Activated CD8-positive, alpha-beta memory T cell treated with anti-CD3 and anti-CD28 coated beads for 36 hours (primary cell): ENCODE data around the gene DNAH1. TPM values are rescaled to one million over a fixed set of nuclear protein-coding genes. Genes with fewer than 3 reads are reported as not detected.

Experiments
- CTCF ChIA-PET: fragments of 350-600 bp; sonication (Branson Sonifier 250); formaldehyde crosslinking; loops from one replicate; lab custom pipeline; 2021; ENCODE audit warnings: antibody characterized with exemption; lab: Charles Lee
- POLR2A ChIA-PET: fragments of 350-600 bp; sonication (Branson Sonifier 250); formaldehyde crosslinking; loops from one replicate; lab custom pipeline; 2021; ENCODE audit warnings: antibody characterized with exemption; lab: Charles Lee
- total RNA-seq, 2 experiments: library from RNA; stranded (reverse); gene quantifications; one replicate each; pipeline ENCODE4 v1.2.3, GENCODE V29; 2021

DNAH1 gene
- total RNA-seq, 2 experiments from 2014 or later: 4.4 to 4.5 TPM

DNA sequence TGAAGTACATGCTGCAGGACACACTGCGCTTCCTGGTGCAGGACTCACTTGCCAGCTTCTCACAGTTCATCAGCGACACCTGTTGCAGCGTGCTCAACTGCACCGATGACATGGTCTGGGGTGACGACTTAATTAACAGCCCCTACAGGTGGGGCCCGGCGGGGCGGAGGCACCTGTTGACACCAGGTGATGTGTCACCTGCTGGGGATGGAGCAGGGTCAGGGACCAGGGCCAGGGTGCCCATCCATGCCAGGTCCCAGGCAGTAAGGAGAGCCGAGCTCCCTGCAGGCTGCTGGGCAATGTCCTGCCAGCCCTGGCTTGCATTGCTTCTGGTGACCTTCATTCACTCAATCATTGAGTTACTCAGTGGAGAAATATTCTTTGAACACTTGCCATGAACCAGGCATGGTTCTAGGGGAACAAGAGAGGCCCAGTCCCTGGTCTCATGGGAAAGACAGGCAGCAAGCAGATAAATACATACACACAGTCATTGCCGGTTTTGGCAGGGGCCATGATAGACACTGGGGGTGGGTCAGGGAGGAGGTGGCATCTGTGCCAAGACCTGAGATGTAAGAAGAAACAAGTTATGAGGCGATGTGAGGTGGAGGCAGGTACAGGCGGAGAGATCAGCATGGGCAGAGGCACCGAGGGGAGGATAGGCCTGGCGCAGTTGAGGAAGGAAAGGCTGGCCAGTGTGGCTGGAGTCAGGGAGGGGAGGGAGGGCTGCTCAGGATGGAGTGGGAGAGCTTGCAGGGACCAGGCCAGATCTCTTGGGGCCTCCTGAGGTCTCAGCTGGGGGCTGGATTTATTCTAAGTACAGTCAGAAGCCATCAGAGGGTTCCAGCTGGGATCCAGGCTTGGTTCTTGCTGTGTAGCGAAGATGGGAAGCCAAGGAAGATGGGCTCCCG is 30.8 kb downstream of the DNAH1 start:
- POLR2A ChIA-PET: no interaction called here
- CTCF ChIA-PET: no interaction called here

DNA sequence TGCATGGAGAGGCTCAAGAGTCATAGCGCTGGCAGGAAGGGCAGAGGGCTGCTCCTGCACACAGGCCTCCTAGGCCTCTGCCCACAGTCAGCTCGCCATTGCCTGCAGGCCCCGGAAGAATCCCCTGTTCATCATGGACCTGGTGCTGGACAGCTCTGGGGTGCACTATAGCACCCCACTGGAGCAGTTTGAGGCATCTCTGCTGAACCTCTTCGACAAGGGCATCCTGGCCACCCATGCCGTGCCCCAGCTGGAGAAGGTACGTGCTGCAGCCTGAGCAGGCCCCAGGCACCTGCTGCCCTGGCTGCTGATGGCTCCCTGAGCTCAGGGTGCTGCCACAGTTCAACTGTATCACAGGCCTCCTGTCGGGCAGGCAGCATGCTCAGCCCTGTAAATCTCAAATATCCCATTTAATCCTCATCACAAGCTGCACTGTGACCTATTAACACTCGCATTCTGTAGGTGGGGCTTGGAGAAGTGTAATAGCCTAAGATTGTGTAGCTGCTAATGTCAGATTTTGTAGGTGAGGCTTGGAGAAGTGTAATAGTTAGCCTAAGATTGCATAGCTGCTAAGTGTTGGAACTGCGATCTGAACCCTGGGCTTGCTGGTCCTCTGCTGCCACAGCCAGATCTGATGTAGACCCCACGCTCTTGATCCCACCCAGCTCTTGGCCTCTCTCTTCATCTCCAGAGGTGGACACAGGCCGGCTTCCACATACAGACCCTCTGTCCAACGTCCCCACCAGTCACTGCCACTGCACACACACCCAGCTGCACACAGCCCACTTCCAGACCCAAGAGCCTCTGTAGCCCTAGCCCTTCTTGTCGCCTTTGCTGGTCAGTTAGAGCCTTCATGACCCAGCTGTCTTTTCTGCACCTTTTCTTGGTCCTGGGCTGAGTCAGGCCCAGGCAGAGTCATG is 31.9 kb downstream of the DNAH1 start:
- POLR2A ChIA-PET: no interaction called here

DNA sequence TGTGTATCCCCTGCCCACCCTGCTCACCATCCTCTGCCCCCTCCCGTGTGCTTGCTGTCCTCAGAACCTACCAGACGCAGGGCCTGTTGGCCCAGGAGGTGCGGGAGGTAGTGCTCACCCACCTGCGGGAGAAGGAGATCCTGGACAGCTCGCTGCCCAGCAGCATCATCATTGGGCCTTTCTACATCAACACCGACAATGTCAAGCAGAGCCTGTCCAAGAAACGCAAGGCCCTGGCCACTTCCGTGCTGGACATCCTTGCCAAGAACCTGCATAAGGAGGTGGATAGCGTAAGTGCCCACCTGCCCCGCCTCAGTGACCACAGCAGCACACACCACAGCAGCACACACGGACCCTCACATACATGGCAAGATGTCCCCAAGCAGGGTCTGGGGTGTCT is 33.0 kb downstream of the DNAH1 start:
- POLR2A ChIA-PET: no interaction called here
- CTCF ChIA-PET: no interaction called here

More for the DNA sequence above, 31.9 kb downstream of the DNAH1 start:
- CTCF ChIA-PET: no interaction called here

DNA sequence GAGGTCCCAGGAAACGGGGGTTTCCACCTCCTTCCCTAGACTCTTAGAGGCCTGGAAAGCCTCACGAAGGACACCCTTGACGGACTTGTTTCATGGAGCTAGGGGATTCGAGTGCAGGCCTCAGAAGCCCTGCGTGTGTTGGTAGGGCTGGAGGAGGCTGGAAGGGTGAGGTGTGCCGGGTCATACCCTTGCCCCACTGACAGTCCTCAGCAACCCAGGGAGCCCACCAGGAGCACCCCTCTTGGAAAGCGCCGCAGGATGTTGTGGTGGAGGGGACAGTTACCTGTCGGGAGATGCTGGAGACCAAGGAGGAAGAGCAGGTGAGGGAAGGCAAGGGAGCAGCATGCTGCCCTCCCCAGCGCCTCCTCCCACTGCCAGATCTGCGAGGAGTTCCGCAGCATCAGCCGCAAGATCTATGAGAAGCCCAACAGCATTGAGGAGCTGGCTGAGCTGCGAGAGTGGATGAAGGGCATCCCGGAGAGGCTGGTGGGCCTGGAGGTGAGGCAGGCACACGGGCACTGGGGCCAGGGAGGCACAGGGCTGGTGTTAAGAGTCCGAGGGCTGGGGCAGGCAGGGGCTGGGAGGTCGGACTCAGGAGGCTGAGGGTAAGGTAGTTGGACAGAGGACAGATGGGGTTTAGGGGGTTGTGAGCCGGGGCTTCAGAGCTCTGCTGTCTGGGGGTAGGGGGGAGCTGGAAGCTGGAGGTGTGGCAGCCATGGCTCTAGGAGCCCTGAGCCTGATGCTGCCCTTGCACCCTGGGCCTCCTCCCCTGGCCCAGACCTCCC is 33.7 kb downstream of the DNAH1 start:
- POLR2A ChIA-PET: no interaction called here
- CTCF ChIA-PET: no interaction called here

DNA sequence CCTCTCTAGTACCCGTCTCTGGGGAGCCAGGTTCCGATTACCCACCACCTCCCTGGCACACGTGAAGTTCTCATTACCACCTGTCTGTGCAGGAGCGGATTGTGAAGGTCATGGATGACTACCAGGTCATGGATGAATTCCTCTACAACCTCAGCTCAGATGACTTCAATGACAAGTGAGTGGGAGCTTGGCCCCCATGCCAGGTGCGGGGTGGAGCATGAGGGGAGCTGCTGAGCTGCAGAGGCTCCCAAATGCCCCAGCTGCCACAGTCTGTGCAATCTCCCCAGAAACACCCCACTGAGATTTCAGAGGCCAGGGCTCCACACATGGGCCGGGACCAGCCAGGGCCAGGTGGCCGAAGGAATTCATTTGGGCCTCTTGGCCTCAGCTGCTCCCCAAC is 34.3 kb downstream of the DNAH1 start:
- ChIA-PET POLR2A (no interaction called here), CTCF (interaction anchor here (1.6 kb wide), 1 partner anchor 138 kb away, joined by 3 read pairs; no protein-coding TSS in a partner anchor)

DNA sequence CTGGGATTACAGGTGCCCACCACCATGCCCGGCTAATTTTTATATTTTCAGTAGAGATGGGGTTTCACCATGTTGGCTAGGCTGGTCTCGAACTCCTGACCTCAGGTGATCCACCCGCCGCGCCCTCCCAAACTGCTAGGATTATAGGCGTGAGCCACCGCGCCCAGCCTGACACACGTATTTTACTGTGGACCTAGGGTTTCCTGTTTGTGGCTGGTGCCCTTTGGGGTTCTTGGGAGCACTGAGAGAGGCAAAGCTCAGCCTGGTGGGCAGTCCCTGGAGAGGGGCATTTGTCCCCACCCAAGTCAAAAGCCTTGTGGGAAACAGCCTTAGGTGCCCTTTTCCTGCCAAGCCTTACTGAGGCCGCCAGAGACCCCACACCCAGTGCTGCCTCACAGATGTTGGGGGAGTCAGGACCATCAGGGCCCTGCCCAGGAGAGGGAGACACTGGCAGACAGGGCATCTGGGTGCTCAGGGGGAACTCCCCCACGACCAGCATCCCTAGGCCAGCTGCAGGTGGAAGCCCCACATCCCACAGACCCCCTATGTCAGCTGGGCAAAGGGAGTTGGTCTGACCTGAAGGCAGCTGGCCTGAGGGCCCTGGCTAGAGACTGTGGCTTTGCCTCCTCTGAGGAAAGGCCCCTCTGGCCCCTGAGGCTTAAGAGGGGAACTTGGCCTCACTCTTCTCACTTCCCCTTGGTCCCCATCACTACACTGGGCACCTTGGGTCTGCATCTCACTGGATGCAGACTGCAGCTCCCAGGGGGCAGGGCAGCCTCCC is 35.1 kb downstream of the DNAH1 start:
- ChIA-PET CTCF (interaction anchor here (1.6 kb wide), 1 partner anchor 138 kb away, joined by 3 read pairs; no protein-coding TSS in a partner anchor), POLR2A (no interaction called here)

DNA sequence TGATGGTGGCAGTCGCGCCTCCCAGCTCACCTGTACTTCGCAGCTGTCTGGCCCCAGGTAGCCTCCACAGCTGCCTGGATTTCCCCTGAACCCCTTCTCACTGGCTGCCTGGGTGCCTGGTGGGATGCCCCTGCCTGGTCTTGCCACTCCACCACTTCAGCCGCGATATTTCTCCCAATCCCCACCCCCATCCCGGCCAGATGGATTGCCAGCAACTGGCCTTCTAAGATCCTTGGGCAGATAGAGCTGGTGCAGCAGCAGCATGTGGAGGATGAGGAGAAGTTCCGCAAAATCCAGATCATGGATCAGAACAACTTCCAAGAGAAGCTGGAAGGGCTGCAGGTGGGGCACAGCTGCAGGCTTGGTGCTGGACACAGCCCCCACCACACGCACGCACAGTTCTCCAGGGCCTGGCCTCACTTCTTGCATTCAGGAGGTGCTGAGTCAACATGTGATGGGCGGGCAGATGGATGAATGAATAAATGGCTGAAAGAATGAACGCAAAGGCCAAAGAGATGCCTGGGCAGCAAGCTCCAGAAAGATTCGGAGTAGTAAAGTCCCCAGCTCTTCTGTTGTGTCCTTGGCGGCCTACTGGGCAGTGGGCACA is 35.7 kb downstream of the DNAH1 start:
- POLR2A ChIA-PET: no interaction called here
- CTCF ChIA-PET: interaction anchor here (1.6 kb wide), 1 partner anchor 137 kb away, joined by 3 read pairs; no protein-coding TSS in a partner anchor

DNA sequence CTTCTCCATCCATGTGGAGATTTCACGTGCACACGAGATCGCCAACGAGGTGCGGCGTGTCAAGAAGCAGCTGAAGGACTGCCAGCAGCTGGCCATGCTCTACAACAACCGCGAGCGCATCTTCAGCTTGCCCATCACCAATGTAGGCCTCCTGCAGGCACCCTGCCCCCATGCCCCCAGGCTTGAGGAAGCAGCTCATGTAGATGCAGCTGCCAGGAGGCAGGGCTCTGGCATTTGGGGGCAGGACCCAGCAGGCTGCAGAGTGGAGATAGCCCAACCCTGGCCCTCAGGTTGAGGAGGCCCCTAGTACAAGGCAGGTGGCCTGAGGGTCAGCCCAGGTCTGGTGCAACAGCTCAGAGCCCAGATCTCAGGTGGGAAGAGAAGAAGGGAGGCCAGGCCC is 36.4 kb downstream of the DNAH1 start:
- ChIA-PET CTCF (no interaction called here), POLR2A (no interaction called here)

DNA sequence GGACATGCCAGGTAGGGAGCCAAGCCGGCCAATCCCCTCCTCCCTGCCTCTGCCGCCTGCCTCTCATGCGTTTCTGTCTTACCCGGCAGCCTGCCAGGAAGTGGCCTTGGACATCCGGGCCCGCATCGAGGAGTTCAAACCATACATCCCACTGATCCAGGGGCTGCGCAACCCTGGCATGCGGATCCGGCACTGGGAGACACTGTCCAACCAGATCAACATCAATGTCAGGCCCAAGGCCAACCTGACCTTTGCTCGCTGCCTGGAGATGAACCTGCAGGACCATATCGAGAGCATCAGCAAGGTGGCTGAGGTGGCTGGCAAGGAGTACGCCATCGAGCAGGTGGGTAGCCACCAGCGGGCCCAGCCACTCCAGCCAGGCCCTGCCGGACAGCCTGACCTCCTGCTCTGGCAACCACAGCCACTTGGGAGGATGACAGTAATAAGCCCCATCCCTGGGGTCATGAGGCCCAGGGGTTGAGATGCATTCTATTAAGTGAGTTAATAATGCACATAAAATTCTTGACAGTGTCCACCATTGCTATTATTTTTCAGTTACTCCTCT is 37.3 kb downstream of the DNAH1 start:
- POLR2A ChIA-PET: no interaction called here
- CTCF ChIA-PET: no interaction called here

DNA sequence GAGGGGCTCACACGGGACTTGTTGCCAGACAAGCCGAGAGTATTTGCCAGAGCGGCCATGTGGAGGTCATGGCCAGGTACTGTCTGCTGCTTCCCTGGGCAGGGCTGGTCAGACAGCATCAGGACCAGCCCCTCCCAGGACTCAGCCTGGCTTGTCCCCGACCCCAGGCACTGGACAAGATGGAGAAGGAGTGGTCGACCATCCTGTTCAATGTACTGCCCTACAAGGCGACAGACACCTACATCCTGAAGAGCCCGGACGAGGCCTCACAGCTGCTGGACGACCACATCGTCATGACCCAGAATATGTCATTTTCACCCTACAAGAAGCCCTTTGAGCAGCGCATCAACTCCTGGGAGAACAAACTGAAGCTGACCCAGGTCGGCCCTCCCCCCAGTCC is 38.6 kb downstream of the DNAH1 start:
- POLR2A ChIA-PET: no interaction called here

DNA sequence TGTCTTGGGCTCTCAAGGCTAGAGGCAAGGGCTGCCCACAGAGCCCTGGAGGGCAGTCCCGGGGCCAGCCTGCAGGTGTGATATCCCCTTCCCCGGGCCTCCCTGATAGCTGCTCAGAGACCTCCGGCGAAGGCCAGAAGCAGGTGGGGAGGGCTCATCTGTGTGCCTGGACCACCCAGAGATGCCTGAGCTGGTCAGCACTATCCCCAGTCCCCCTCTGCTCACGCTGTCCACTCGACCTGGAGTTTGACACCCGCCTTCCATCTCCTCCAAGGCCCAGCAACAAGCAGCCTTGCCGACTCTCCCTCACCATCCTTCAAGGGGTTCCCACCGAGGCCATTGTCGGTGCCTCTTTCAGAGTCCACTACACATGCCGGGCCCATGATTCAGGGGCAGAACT is 39.4 kb downstream of the DNAH1 start:
- ChIA-PET POLR2A (no interaction called here), CTCF (no interaction called here)

More for the DNA sequence above, 38.6 kb downstream of the DNAH1 start:
- CTCF ChIA-PET: no interaction called here

DNA sequence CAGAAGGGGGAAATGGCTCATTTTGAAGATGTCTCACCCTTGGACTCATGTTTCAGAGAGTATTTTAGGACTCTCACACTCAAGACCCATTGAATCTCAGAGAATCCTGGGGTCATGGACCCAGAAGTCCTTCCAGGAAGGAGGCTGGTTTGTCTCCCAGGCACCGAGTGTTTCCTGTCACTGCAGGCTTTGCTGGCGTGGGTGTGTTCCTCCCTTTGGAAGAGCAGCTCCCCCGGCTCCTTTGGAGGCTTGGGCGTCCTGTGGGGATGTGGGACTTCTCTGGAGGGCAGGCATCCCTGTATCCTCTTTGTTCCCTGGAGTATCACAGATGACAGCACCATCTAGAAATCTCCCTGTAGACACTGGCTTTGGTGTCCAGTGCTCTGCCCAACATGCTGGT is 40.0 kb downstream of the DNAH1 start:
- CTCF ChIA-PET: no interaction called here
- POLR2A ChIA-PET: no interaction called here

DNA sequence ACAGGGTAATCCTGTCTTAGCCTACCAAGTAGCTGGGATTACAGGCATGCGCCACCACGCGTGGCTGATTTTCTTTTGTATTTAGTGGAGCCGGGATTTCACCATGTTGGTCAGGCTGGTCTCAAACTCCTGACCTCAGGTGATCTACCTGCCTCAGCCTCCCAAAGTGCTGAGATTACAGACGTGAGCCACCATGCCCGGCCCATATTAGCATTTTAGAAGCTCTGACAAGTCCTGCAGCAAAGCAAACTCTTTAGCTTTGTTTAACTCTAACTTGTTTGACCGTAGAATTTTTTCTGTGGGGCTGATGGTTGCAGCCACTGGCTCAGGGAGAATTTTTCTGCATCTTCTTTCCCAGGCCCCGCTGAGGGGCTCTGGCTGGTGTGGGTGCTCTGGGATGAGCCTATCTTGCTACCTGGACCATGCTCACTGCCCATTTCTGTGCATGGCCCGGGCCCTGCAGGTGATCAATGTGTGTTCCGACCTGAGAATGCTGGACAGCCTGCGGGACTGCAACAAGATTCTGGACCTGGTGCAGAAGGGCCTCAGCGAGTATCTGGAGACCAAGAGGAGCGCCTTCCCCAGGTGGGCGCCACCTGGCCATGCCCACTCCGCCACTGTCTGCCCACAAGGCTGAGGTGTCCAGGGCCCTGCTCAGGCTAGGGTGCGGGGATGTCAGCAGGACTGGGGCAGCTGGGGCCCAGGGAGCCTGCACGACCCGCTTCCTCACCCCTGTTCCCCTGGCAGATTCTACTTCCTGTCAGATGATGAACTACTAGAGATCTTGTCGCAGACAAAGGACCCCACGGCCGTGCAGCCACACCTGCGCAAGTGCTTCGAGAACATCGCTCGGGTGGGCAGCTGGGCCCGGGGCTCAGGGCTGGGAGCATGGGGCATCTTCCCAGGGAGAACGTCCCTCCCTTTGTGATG is 41.3 kb downstream of the DNAH1 start:
- CTCF ChIA-PET: no interaction called here
- POLR2A ChIA-PET: no interaction called here

DNA sequence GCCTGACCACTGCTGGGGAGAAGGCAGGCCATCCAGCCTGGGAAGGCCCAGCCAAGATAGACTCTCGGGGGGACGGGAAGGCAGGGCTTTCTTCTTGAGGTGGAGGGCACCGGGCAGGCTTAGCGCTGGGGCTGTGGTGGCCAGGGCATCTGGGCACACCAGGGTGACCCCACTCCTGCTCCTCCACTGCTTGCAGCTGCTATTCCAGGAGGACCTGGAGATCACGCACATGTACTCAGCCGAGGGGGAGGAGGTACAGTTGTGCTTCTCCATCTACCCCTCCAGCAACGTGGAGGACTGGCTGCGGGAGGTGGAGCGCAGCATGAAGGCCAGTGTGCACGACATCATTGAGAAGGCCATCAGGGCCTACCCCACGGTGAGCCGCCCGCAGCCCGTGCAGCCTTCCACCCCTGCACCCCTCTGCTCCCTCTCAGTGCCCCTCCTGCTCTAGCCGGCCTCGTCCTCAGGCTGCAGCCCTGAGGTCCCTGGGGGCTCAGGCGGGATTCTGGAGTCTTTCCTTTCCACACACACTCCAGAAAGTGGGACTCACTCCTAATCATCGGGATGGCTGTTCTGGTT is 42.3 kb downstream of the DNAH1 start:
- POLR2A ChIA-PET: no interaction called here

DNA sequence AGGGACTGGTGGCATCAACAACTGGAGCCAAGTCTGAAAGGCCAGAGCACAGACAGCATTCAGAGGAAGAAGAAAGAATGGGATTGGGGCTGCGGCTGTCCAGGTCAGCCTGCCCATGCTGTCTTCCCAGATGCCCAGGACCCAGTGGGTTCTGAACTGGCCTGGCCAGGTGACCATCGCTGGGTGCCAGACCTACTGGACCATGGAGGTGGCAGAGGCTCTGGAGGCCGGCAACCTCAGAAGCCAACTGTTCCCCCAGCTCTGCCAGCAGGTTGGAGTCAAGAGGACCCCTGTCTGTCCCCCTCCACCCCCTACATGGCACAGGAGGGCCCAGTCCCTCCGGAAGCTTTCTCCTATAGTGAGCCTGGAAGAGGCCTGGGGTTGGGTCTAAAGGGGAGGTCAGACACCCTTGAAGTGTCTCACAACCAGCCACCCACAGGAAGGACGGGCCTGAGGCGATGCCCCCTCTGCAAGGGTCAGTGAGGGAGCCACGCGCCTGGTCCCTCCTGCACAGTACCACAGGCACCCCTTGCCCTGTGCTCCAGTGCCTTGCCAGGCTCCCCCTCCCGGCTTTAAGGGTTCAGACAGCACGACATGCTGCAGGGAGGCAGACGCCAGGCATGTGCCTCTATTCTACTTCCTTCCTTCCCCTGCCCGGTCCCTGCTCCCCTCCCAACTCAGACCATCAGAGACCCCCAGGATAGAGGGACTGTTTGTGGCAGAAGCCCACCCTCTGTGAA is 43.2 kb downstream of the DNAH1 start:
- CTCF ChIA-PET: no interaction called here
- POLR2A ChIA-PET: no interaction called here

More for the DNA sequence above, 42.3 kb downstream of the DNAH1 start:
- CTCF ChIA-PET: no interaction called here

DNA sequence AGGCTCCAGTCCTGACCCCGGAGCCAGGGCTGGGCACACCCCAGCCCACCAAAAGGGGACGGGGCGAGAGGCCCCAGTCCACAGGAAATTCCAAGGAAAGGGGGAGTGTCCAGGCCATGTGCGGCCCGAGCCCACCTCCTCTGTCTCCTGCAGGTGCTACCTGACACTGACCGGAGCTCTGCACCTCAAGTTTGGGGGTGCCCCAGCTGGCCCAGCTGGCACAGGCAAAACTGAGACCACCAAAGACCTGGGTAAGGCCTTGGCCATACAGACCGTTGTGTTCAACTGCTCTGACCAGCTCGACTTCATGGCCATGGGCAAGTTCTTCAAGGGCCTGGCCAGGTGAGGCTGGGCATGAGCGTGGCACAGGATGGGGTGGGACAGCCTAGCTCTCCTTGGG is 44.9 kb downstream of the DNAH1 start:
- ChIA-PET POLR2A (interaction anchor here (0.5 kb wide), 1 partner anchor 106 kb away, joined by 5 read pairs; no protein-coding TSS in a partner anchor), CTCF (no interaction called here)
